WTC11 (cell line): ENCODE measurements around the gene WDR87. TPM values are rescaled to one million over a fixed set of nuclear protein-coding genes. Genes with fewer than 3 reads are reported as not detected.

Source experiments
- ATAC-seq: fragments of 200-7000 bp; cut with Tn5 transposase; 2 replicates; pipeline ENCODE4 v1.10.0; 2021; ENCODE audit warnings: mild to moderate bottlenecking, moderate library complexity
- CTCF ChIA-PET: fragments of 300-600 bp; sonication (Branson Sonifier 250); formaldehyde crosslinking; loops from one replicate; lab custom pipeline; 2021; ENCODE audit warnings: antibody characterized with exemption; lab: Charles Lee
- POLR2A ChIA-PET: fragments of 350-600 bp; sonication (Branson Sonifier 250); formaldehyde crosslinking; loops from one replicate; lab custom pipeline; 2021; ENCODE audit warnings: antibody characterized with exemption; lab: Charles Lee
- DNase-seq: peaks from one replicate; pipeline ENCODE4 v3.0.0; 2021; ENCODE audit warnings: low spot score
- H3K27ac Mint-ChIP-seq: 2 replicates; pipeline ENCODE4 v1.8.0; 2021; ENCODE audit warnings: mixed read lengths
- H3K27me3 Mint-ChIP-seq: 2 replicates; pipeline ENCODE4 v1.8.0; 2021; ENCODE audit warnings: low read depth, mild to moderate bottlenecking, moderate library complexity, mixed read lengths
- H3K36me3 Mint-ChIP-seq: 2 replicates; pipeline ENCODE4 v1.8.0; 2021; ENCODE audit warnings: mixed read lengths
- H3K4me1 Mint-ChIP-seq: 2 replicates; pipeline ENCODE4 v1.8.0; 2022; ENCODE audit warnings: mixed read lengths
- H3K4me3 Mint-ChIP-seq: 2 replicates; pipeline ENCODE4 v1.8.0; 2021; ENCODE audit warnings: mild to moderate bottlenecking, moderate library complexity, mixed read lengths
- H3K9me3 Mint-ChIP-seq: 2 replicates; pipeline ENCODE4 v1.8.0; 2021; ENCODE audit warnings: mixed read lengths
- CREB1 ChIP-seq: sonication (generic); formaldehyde crosslinking; IDR thresholded peaks from 2 replicates; pipeline ENCODE4 v1.8.0; 2023; ENCODE audit warnings: mild to moderate bottlenecking, missing genetic modification reagents
- E2F1 ChIP-seq: sonication (generic); formaldehyde crosslinking; IDR thresholded peaks from 2 replicates; pipeline ENCODE4 v1.8.0; 2022; ENCODE audit warnings: mild to moderate bottlenecking, missing genetic modification reagents
- FOXP1 ChIP-seq: sonication (generic); formaldehyde crosslinking; IDR thresholded peaks from 2 replicates; pipeline ENCODE4 v1.8.0; 2022; ENCODE audit warnings: missing genetic modification reagents, mild to moderate bottlenecking, moderate library complexity, borderline replicate concordance
- FOXP4 ChIP-seq: sonication (generic); formaldehyde crosslinking; IDR thresholded peaks from 2 replicates; pipeline ENCODE4 v1.8.0; 2022; ENCODE audit warnings: mild to moderate bottlenecking, missing genetic modification reagents
- GABPB1 ChIP-seq: sonication (generic); formaldehyde crosslinking; IDR thresholded peaks from 2 replicates; pipeline ENCODE4 v1.8.1; 2023; ENCODE audit warnings: mild to moderate bottlenecking, missing genetic modification reagents
- KAT7 ChIP-seq: sonication (generic); formaldehyde crosslinking; IDR thresholded peaks from 2 replicates; pipeline ENCODE4 v1.8.1; 2023; ENCODE audit warnings: missing genetic modification reagents, mild to moderate bottlenecking, borderline replicate concordance
- NR1H2 ChIP-seq: sonication (generic); formaldehyde crosslinking; IDR thresholded peaks from 2 replicates; pipeline ENCODE4 v1.9.0; 2021; ENCODE audit warnings: mild to moderate bottlenecking, moderate library complexity, missing genetic modification reagents
- PREB ChIP-seq: sonication (generic); formaldehyde crosslinking; IDR thresholded peaks from 2 replicates; pipeline ENCODE4 v1.8.1; 2022; ENCODE audit warnings: mild to moderate bottlenecking, missing genetic modification reagents, moderate library complexity, borderline replicate concordance
- SMAD4 ChIP-seq: sonication (generic); formaldehyde crosslinking; IDR thresholded peaks from 2 replicates; pipeline ENCODE4 v1.8.0; 2022; ENCODE audit warnings: mild to moderate bottlenecking, missing genetic modification reagents
- SOX15 ChIP-seq: fragments of 250-450 bp; sonication (Bioruptor Pico); IDR thresholded peaks from 2 replicates; pipeline ENCODE4 v1.9.0; 2021; ENCODE audit warnings: mild to moderate bottlenecking
- TCF7 ChIP-seq: sonication (generic); formaldehyde crosslinking; IDR thresholded peaks from 2 replicates; pipeline ENCODE4 v1.8.0; 2022; ENCODE audit warnings: mild to moderate bottlenecking, low read depth, missing genetic modification reagents, moderate library complexity
- TP53 ChIP-seq: sonication (generic); formaldehyde crosslinking; IDR thresholded peaks from 2 replicates; pipeline ENCODE4 v1.8.1; 2023; ENCODE audit warnings: mild to moderate bottlenecking, missing genetic modification reagents
- USF1 ChIP-seq: sonication (generic); formaldehyde crosslinking; IDR thresholded peaks from 2 replicates; pipeline ENCODE4 v1.8.0; 2022; ENCODE audit warnings: mild to moderate bottlenecking, missing genetic modification reagents
- ZNF219 ChIP-seq: sonication (generic); formaldehyde crosslinking; IDR thresholded peaks from 2 replicates; pipeline ENCODE4 v1.8.0; 2023; ENCODE audit warnings: missing genetic modification reagents, mild to moderate bottlenecking, borderline replicate concordance
- ZNF232 ChIP-seq: sonication (generic); formaldehyde crosslinking; IDR thresholded peaks from 2 replicates; pipeline ENCODE4 v1.8.0; 2022; ENCODE audit warnings: mild to moderate bottlenecking, missing genetic modification reagents
- ZNF263 ChIP-seq: sonication (generic); formaldehyde crosslinking; IDR thresholded peaks from 2 replicates; pipeline ENCODE4 v1.8.1; 2022; ENCODE audit warnings: low read depth, mild to moderate bottlenecking, moderate library complexity, missing genetic modification reagents
- ZNF396 ChIP-seq: fragments of 250-450 bp; sonication (Bioruptor Pico); IDR thresholded peaks from 2 replicates; pipeline ENCODE4 v1.8.0; 2021; ENCODE audit warnings: mild to moderate bottlenecking, moderate library complexity, borderline replicate concordance
- total RNA-seq: library from RNA; stranded (reverse); gene quantifications from 3 replicates; pipeline ENCODE4 v1.2.3, GENCODE V29; 2021
- TF ChIP-seq, protein P1 (sequence below): sonication (generic); formaldehyde crosslinking; IDR thresholded peaks from 2 replicates; pipeline ENCODE4 v1.8.0; 2023; ENCODE audit warnings: mild to moderate bottlenecking, missing genetic modification reagents
- TF ChIP-seq, protein P2 (sequence below): sonication (generic); formaldehyde crosslinking; IDR thresholded peaks from 2 replicates; pipeline ENCODE4 v1.8.1; 2023; ENCODE audit warnings: mild to moderate bottlenecking, missing genetic modification reagents, borderline replicate concordance

WDR87 gene
- total RNA-seq, 1 experiment from 2014 or later, result not detected

DNA sequence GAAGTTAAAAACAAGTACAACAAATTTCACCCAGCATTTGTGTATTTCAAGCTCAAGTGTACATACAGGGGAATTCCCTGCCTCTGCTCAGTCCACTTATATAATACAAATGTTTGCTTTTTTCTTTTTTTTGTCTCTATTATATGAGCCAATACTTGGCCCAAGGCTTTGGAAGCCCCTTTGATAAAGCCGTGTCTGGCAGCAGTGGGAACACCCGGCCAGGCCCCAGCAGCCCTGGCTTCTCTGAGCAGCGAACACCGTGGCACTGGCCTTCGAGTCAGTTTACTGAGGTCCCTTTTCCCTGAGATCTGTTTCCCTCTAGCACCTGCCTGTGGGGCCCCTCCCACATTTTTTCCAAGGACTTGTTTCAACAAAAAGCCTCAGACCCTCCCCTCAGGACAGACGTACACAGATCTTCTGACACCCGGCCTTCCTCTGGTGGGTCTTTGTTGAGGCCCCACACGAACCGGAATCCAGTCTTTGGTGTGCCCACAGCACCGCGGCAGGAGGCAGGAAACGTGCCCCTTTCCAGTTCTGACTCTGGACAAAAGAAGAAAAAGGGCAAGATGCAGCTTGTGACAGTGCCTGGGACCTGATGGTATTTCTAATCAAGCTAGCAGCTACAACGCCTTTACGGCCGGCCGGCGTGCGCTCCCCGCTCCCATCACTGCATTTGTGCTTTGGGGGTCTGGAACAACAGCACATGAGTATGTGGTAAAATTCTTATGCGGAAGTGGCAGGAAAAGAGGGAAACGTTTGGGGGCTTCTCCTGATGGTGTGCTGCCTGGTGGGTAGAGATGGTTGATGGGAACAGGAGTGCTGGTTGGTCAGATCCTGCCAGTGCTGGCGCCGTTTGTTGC lies 14.4 kb upstream of the WDR87 start (continued):
- no peak for TF ChIP-seq FOXP1 (CRISPR knock-in tag)
- TF ChIP-seq, all 79 proteins: peak for 0

DNA sequence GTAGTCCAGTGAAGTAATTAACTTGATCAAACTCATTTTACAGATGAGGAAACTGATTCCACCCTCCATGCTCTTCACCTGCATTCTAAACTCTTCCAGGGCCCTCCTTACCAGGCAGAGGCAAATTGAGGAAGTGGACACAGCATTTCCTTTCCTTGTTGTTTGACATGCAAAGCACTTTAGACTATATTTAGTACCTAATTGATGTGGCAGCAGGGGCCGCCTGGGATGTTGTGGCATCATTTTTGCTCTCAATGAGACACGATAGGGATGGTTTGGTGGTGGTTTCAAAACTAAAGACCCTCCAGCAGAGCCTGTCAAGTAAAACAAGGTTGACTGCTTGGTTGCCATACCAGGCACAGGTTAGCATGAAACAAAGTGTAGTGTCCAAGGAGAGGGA lies 8.5 kb upstream of the WDR87 start:
- no peak for ATAC-seq
- Mint-ChIP-seq H3K36me3 (peaks cover 5% of the 10 kb centered on the region; the same call in 1 of the 2 replicates), H3K4me3 (no peak overlapping the region; the same call in 1 of the 2 replicates), H3K27me3 (no peaks in the 10 kb centered on the region), H3K4me1 (peaks cover 28% of the 10 kb centered on the region), H3K9me3 (no peaks in the 10 kb centered on the region), H3K27ac (peak overlapping the region; percentile 88)
- ChIA-PET POLR2A (no interaction called here), CTCF (interaction anchor here (1.4 kb wide), 1 partner anchor 13 kb away, joined by 3 read pairs; no protein-coding TSS in a partner anchor)
- DNase-seq, result no peak
- no peak for TF ChIP-seq USF1 (CRISPR knock-in tag)
- TF ChIP-seq NR1H2 (CRISPR knock-in tag), result no peak
- TF ChIP-seq, all 79 proteins: peak for 0

DNA sequence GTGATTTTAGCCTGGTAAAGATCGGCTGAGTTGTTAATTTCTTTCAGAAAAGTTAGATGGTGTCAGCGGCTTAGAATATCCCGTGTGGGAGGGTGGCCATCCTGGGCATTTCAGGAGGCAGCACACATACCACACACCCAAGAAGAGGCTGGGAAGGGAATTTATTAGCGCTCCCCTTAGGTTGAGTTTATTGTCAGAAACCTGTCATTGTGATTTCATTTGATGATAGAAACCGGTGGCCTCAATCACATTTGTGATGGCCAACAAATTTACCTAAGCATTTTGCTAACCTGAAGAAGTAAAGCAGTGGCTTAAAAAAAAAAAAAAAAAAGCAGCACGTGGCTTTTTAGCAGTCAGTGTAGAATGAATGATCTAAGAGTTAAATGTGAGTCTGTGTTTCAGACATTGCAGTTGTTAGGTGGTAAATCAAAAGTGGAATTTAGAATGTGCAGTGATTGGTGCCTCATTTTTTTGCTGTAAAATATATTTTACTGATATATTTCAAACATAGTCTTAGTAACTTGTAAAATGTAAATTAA lies 3.3 kb upstream of the WDR87 start:
- CTCF ChIA-PET, result interaction anchor here (0.5 to 1.0 kb wide), 3 partner anchors 77 to 186 kb away, joined by 3 read pairs; no protein-coding TSS in a partner anchor

More for the DNA sequence above, 3.3 kb upstream of the WDR87 start:
- H3K9me3 Mint-ChIP-seq, result no peaks in the 10 kb centered on the region
- H3K27me3 Mint-ChIP-seq, result no peaks in the 10 kb centered on the region; the same call in 1 of the 2 replicates
- no peak for TF ChIP-seq TP53 (CRISPR knock-in tag)
- TF ChIP-seq KAT7 (CRISPR knock-in tag), result no peak
- TF ChIP-seq PREB (CRISPR knock-in tag), result no peak
- no peak for TF ChIP-seq TCF7 (CRISPR knock-in tag)
- no peak for TF ChIP-seq E2F1 (CRISPR knock-in tag)
- no peak for TF ChIP-seq SOX15 (CRISPR knock-in tag)
- no peak for TF ChIP-seq ZNF232 (CRISPR knock-in tag)
- TF ChIP-seq ZNF396 (CRISPR knock-in tag), result no peak
- no peak for TF ChIP-seq GABPB1
- no peak for TF ChIP-seq CREB1 (CRISPR knock-in tag)
- no peak for TF ChIP-seq SMAD4 (CRISPR knock-in tag)
- TF ChIP-seq ZNF263 (CRISPR knock-in tag), result no peak
- TF ChIP-seq, protein P1, sequence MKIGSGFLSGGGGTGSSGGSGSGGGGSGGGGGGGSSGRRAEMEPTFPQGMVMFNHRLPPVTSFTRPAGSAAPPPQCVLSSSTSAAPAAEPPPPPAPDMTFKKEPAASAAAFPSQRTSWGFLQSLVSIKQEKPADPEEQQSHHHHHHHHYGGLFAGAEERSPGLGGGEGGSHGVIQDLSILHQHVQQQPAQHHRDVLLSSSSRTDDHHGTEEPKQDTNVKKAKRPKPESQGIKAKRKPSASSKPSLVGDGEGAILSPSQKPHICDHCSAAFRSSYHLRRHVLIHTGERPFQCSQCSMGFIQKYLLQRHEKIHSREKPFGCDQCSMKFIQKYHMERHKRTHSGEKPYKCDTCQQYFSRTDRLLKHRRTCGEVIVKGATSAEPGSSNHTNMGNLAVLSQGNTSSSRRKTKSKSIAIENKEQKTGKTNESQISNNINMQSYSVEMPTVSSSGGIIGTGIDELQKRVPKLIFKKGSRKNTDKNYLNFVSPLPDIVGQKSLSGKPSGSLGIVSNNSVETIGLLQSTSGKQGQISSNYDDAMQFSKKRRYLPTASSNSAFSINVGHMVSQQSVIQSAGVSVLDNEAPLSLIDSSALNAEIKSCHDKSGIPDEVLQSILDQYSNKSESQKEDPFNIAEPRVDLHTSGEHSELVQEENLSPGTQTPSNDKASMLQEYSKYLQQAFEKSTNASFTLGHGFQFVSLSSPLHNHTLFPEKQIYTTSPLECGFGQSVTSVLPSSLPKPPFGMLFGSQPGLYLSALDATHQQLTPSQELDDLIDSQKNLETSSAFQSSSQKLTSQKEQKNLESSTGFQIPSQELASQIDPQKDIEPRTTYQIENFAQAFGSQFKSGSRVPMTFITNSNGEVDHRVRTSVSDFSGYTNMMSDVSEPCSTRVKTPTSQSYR (CRISPR knock-in tag), result no peak
- no peak for TF ChIP-seq ZNF219 (CRISPR knock-in tag)
- TF ChIP-seq, protein P2, sequence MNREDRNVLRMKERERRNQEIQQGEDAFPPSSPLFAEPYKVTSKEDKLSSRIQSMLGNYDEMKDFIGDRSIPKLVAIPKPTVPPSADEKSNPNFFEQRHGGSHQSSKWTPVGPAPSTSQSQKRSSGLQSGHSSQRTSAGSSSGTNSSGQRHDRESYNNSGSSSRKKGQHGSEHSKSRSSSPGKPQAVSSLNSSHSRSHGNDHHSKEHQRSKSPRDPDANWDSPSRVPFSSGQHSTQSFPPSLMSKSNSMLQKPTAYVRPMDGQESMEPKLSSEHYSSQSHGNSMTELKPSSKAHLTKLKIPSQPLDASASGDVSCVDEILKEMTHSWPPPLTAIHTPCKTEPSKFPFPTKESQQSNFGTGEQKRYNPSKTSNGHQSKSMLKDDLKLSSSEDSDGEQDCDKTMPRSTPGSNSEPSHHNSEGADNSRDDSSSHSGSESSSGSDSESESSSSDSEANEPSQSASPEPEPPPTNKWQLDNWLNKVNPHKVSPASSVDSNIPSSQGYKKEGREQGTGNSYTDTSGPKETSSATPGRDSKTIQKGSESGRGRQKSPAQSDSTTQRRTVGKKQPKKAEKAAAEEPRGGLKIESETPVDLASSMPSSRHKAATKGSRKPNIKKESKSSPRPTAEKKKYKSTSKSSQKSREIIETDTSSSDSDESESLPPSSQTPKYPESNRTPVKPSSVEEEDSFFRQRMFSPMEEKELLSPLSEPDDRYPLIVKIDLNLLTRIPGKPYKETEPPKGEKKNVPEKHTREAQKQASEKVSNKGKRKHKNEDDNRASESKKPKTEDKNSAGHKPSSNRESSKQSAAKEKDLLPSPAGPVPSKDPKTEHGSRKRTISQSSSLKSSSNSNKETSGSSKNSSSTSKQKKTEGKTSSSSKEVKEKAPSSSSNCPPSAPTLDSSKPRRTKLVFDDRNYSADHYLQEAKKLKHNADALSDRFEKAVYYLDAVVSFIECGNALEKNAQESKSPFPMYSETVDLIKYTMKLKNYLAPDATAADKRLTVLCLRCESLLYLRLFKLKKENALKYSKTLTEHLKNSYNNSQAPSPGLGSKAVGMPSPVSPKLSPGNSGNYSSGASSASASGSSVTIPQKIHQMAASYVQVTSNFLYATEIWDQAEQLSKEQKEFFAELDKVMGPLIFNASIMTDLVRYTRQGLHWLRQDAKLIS (CRISPR knock-in tag), result no peak
- TF ChIP-seq FOXP4 (CRISPR knock-in tag), result no peak
- no peaks in the 10 kb centered on the region for H3K36me3 Mint-ChIP-seq
- POLR2A ChIA-PET, result no interaction called here
- no peak overlapping the region; the same call in 1 of the 2 replicates for H3K27ac Mint-ChIP-seq
- peaks cover 53% of the 10 kb centered on the region for H3K4me1 Mint-ChIP-seq
- no peak for DNase-seq
- ATAC-seq, result no peak
- H3K4me3 Mint-ChIP-seq, result no peak overlapping the region
